Measurements from ENCODE around the gene COPB2.
"Not testable (repeated sequence)": the region's sequence is repeated elsewhere in the genome, so short reads cannot be mapped to it uniquely, and the experiment has no call there.

Gene COPB2

GRCh38 chr3:139377378-139377777 is 12.1 kb downstream of the COPB2 start:
- FAIRE-seq, result no peak

GRCh38 chr3:139374099-139374498 is 15.3 kb downstream of the COPB2 start:
- no peak for FAIRE-seq

GRCh38 chr3:139364549-139364948 is 24.9 kb downstream of the COPB2 start:
- FAIRE-seq, result no peak

- FAIRE-seq, result no peak
These were observed 28.2 kb downstream of the COPB2 start for GRCh38 chr3:139361276-139361675.

- FAIRE-seq, result no peak
These were observed 30.4 kb downstream of the COPB2 start for GRCh38 chr3:139358841-139359562.

- FAIRE-seq, result no peak
These were observed 31.5 kb downstream of the COPB2 start for GRCh38 chr3:139357899-139358298.

- no peak for FAIRE-seq
These were observed 33.6 kb downstream of the COPB2 start for GRCh38 chr3:139355891-139356290.

GRCh38 chr3:139355476-139355875 is 34.0 kb downstream of the COPB2 start:
- no peak for FAIRE-seq

- no peak for FAIRE-seq
These were observed 34.8 kb downstream of the COPB2 start for GRCh38 chr3:139354661-139355060.

- FAIRE-seq, result peak; percentile 94
These were observed 35.4 kb downstream of the COPB2 start for GRCh38 chr3:139353920-139354556.

GRCh38 chr3:139346771-139347170 is 42.7 kb downstream of the COPB2 start:
- no peak for FAIRE-seq

GRCh38 chr3:139343895-139344856 is 45.3 kb downstream of the COPB2 start, which contains the start of gene MRPS22:
Gene MRPS22, plus strand, starts transcription at chr3:139344020. Its CDS starts 7 bp downstream, at chr3:139344027.
- peak; percentile 79 for FAIRE-seq

- FAIRE-seq, result no peak
These were observed 47.4 kb downstream of the COPB2 start for GRCh38 chr3:139342054-139342453.

GRCh38 chr3:139340784-139341183 is 48.7 kb downstream of the COPB2 start:
- no peak for FAIRE-seq

- FAIRE-seq, result no peak
These were observed 50.1 kb downstream of the COPB2 start for GRCh38 chr3:139339219-139339906.

GRCh38 chr3:139338405-139338804 is 51.0 kb downstream of the COPB2 start:
- no peak for FAIRE-seq

GRCh38 chr3:139334675-139335074 is 54.8 kb downstream of the COPB2 start:
- not testable (repeated sequence) for FAIRE-seq

GRCh38 chr3:139332092-139332491 is 57.4 kb downstream of the COPB2 start:
- FAIRE-seq, result no peak

- no peak for FAIRE-seq
These were observed 60.0 kb downstream of the COPB2 start for GRCh38 chr3:139329364-139329850.

- no peak for FAIRE-seq
These were observed 61.1 kb downstream of the COPB2 start for GRCh38 chr3:139328356-139328755.

GRCh38 chr3:139327861-139328260 is 61.6 kb downstream of the COPB2 start:
- no peak for FAIRE-seq

- FAIRE-seq, result no peak
These were observed 62.2 kb downstream of the COPB2 start for GRCh38 chr3:139327231-139327630.

GRCh38 chr3:139326707-139327106 is 62.7 kb downstream of the COPB2 start:
- no peak for FAIRE-seq

Measured in A204.1 (cell line).